ENCODE results near the gene GDPD4. TPM values are rescaled to one million over a fixed set of nuclear protein-coding genes. Genes with fewer than 3 reads are reported as not detected.

GDPD4 gene
- total RNA-seq, 1 donor from 2014 or later: not detected

DNA sequence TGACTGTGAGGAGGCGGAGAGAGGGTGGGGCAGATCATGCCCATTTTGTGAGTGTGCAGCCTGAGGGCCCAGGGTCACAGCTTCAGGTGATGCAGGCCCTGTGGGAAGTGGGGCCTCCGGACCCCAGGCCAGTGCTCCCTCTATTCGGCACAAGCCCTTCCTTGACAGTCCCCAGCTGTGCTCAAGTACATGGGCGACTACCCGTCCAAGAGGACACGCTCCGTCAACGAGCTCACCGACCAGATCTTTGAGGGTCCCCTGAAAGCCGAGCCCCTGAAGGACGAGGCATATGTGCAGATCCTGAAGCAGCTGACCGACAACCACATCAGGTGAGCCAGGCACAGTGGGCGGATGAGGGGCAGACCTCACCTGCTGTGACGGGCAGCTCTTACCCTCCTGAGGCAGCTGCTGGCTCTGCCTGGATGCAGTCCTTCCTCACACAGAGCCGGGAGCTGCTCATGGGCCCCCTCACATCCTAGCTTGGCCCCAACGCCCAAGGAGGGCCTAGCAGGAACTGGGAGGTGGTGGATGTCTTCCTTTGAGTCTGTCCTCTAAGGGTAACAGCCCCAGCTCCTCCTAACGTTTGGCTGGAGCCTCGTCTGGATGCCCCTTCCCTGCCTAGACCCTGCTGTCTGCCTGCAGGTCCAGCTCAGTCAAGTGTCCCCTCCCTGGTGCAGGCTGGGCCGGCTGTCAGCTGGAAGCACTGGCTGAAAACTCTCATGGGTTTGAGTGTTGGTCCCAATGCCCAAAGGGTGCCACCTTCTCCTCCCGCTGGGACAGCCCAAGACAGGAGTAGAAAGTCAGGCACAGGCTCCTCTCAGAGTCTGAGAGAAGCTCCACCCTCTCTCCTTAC, 97.4 kb downstream of the GDPD4 start:
- Histone ChIP-seq H3K4me1 (no peaks in the 10 kb centered on the region), H3K36me3 (no peaks in the 10 kb centered on the region), H3K9me3 (no peaks in the 10 kb centered on the region), H3K27ac (no peak overlapping the region), H3K27me3 (no peaks in the 10 kb centered on the region), H3K4me3 (no peak overlapping the region)
- intact Hi-C loops (cut with DNase I): no loop called here
- TF ChIP-seq, protein P1, sequence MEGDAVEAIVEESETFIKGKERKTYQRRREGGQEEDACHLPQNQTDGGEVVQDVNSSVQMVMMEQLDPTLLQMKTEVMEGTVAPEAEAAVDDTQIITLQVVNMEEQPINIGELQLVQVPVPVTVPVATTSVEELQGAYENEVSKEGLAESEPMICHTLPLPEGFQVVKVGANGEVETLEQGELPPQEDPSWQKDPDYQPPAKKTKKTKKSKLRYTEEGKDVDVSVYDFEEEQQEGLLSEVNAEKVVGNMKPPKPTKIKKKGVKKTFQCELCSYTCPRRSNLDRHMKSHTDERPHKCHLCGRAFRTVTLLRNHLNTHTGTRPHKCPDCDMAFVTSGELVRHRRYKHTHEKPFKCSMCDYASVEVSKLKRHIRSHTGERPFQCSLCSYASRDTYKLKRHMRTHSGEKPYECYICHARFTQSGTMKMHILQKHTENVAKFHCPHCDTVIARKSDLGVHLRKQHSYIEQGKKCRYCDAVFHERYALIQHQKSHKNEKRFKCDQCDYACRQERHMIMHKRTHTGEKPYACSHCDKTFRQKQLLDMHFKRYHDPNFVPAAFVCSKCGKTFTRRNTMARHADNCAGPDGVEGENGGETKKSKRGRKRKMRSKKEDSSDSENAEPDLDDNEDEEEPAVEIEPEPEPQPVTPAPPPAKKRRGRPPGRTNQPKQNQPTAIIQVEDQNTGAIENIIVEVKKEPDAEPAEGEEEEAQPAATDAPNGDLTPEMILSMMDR (IDR thresholded peaks at IDR 0.05): no peak
- peak in 1 of 2 donors; percentile 56 for DNase-seq (ENCODE audit: low spot score in 2 of 2)

DNA sequence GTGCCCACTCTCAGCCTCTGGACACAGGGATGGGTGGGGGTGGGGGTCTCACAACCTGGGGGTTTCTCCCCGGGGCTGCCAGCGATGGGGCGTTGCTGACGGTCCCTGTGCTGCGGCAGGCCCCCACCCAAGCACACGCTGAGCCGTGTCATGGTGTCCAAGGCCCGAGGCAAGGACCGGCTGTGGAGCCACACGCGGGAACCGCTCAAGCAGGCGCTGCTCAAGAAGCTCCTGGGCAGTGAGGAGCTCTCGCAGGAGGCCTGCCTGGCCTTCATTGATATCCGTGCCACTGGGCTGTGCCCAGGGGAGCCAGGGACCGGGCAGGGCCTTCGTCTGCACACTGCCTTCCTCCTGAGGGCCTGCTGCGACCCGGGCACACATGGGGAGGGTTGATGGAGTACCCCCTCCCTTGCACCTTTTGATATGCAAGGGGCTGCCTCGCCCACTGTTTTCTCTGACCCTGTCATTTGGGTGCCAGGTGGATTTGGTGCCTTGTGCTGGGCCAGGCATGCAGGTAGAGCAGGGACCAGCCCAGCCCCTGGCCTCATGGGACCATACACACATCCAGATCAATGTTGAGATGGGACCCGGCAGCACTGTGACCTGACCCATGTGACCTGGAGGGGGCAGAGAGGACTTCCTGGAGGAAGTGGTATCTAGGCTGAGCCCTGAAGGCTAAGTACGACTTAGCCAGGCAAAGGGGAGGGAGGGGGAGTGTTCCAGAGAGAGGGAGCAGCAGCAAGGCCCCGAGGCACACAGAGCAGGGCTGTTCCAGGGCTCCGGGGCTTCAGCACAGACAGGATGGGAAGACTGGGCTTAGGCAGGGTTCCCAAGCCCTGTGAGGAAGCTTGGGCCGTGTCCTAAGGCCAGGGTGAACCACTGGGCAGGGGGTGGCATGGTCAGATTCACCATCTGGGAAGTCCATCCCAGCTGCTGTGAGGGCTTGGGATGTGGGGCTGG, 98.3 kb downstream of the GDPD4 start:
- Histone ChIP-seq H3K4me3 (no peak overlapping the region), H3K9me3 (no peaks in the 10 kb centered on the region), H3K27ac (no peak overlapping the region), H3K4me1 (no peaks in the 10 kb centered on the region), H3K36me3 (no peaks in the 10 kb centered on the region), H3K27me3 (no peaks in the 10 kb centered on the region)
- intact Hi-C loops (cut with DNase I): no loop called here
- peak in 1 of 2 donors; percentile 61 for DNase-seq (ENCODE audit: low spot score in 2 of 2)
- TF ChIP-seq, protein P1 (IDR thresholded peaks at IDR 0.05): no peak

DNA sequence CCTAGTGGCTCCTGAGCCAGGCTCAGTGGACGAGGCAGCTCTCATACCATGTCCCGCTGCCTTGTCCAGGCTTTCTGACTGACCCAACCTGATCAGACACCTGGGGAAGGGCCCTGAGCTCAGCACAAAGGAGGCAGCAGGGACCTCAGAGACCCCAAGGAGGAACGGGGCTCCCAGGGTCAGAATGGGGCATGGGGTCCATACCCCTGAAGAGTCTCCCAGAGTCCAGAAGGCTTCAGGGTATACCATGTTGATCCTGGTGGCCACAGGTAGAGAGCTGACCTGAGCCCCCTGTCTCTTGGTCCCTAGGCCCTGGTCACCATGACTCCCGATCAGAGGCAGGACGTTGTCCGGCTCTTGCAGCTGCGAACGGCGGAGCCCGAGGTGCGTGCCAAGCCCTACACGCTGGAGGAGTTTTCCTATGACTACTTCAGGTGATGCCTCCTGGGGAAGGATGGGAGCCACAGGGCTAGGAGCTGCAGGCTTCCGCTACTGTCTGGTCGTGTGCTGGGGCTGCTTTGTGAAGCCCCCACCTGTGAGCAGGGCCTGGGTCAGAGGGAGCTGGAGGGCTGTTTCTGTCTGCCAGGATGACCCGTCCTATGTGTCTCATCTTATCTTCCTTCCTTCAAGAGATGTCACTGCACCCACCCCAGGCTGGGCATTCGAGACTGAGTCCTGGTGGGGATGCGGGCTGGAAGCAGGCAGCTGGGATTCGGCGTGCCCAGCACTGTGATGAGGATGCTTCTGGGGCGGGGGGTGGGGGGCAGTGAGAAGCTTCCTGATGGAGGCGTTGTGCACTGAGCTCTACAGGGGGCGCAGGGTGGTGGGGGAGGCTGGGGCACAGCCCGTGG, 99.3 kb downstream of the GDPD4 start:
- H3K4me3 ChIP-seq: no peak overlapping the region
- no peak overlapping the region for H3K27ac ChIP-seq
- H3K36me3 ChIP-seq: no peaks in the 10 kb centered on the region
- intact Hi-C loops (cut with DNase I): no loop called here
- TF ChIP-seq, protein P1 (IDR thresholded peaks at IDR 0.05): no peak
- no peaks in the 10 kb centered on the region for H3K4me1 ChIP-seq
- no peaks in the 10 kb centered on the region for H3K9me3 ChIP-seq
- peak; percentile 4 to 52 for DNase-seq (ENCODE audit: low spot score in 2 of 2)
- no peaks in the 10 kb centered on the region for H3K27me3 ChIP-seq

DNA sequence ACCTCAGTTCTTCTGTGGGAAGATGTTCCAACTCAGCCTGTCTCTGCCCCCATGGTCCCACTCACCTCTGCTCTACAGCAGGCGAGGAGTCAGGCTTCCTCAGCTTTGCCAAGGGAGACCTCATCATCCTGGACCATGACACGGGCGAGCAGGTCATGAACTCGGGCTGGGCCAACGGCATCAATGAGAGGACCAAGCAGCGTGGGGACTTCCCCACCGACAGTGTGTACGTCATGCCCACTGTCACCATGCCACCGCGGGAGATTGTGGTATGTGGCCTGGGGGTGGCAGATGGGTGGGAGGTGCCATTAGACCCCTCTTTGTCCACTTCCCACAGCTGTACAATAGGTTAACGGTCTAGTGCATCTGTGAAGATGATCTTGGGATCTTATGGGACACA, 100.1 kb downstream of the GDPD4 start:
- Histone ChIP-seq H3K9me3 (no peaks in the 10 kb centered on the region), H3K27ac (no peak overlapping the region), H3K27me3 (no peaks in the 10 kb centered on the region), H3K36me3 (no peaks in the 10 kb centered on the region), H3K4me3 (no peak overlapping the region), H3K4me1 (no peaks in the 10 kb centered on the region)
- intact Hi-C loops (cut with DNase I): no loop called here
- DNase-seq (ENCODE audit: low spot score in 2 of 2): no peak
- TF ChIP-seq, protein P1 (IDR thresholded peaks at IDR 0.05): no peak

All from ascending aorta (tissue), 2 donors.